ENCODE data around the gene PIERCE2.
A peak's percentile ranks its signal among the peaks of the same experiment; 100 is the strongest.
"Not testable (repeated sequence)": the region's sequence is repeated elsewhere in the genome, so short reads cannot be mapped to it uniquely, and the experiment has no call there.

The PIERCE2 gene

GRCh38 chr15:55420171-55420866 is 12.0 kb downstream of the PIERCE2 start:
- Histone ChIP-seq H3K36me3 (ENCODE audit: control insufficient read depth in 4 of 4, insufficient read depth in 4 of 4, low read length in 3 of 4) (no peaks in the 10 kb centered on the region), H3K27me3 (replicated peaks in 2 of 5; ENCODE audit: control insufficient read depth in 4 of 5, insufficient read depth in 5 of 5, low read length in 4 of 5) (no peaks in the 10 kb centered on the region), H3K4me3 (ENCODE audit: control insufficient read depth in 1 of 7, extremely low read depth in 1 of 7, insufficient read depth in 4 of 7, low read depth in 2 of 7, low read length in 6 of 7) (no peak overlapping the region), H3K4me1 (ENCODE audit: control extremely low read depth in 1 of 4, control insufficient read depth in 4 of 4, insufficient read depth in 4 of 4, low read length in 3 of 4) (no peaks in the 10 kb centered on the region), H3K9me3 (ENCODE audit: control extremely low read depth in 1 of 5, control insufficient read depth in 4 of 5, insufficient read depth in 2 of 5, low read depth in 1 of 5, low read length in 4 of 5) (no peaks in the 10 kb centered on the region), H3K27ac (ENCODE audit: insufficient read depth in 1 of 2, low read depth in 1 of 2, low read length in 2 of 2, poor library complexity in 1 of 2, severe bottlenecking in 2 of 2) (no peak overlapping the region)
- ChIA-PET POLR2A (no interaction called here), CTCF (interaction anchor here (0.6 kb wide), 1 partner anchor 10 kb away, joined by 3 read pairs; no protein-coding TSS in a partner anchor)
- peak in 1 of 3 donors; percentile 8 for DNase-seq

GRCh38 chr15:55422089-55422488 is 13.8 kb downstream of the PIERCE2 start:
- Histone ChIP-seq H3K4me3 (ENCODE audit: control insufficient read depth in 1 of 7, extremely low read depth in 1 of 7, insufficient read depth in 4 of 7, low read depth in 2 of 7, low read length in 6 of 7) (no peak overlapping the region), H3K4me1 (ENCODE audit: control extremely low read depth in 1 of 4, control insufficient read depth in 4 of 4, insufficient read depth in 4 of 4, low read length in 3 of 4) (no peaks in the 10 kb centered on the region), H3K9me3 (ENCODE audit: control extremely low read depth in 1 of 5, control insufficient read depth in 4 of 5, insufficient read depth in 2 of 5, low read depth in 1 of 5, low read length in 4 of 5) (no peaks in the 10 kb centered on the region), H3K27me3 (replicated peaks in 2 of 5; ENCODE audit: control insufficient read depth in 4 of 5, insufficient read depth in 5 of 5, low read length in 4 of 5) (no peaks in the 10 kb centered on the region), H3K27ac (ENCODE audit: insufficient read depth in 1 of 2, low read depth in 1 of 2, low read length in 2 of 2, poor library complexity in 1 of 2, severe bottlenecking in 2 of 2) (no peak overlapping the region), H3K36me3 (ENCODE audit: control insufficient read depth in 4 of 4, insufficient read depth in 4 of 4, low read length in 3 of 4) (no peaks in the 10 kb centered on the region)
- CTCF ChIA-PET = interaction anchor here (1.0 to 1.3 kb wide), 2 partner anchors 14 to 17 kb away, joined by 3 to 4 read pairs; partner anchors contain the start of genes CCPG1 and PIERCE2
- 0% methylated on average over 1 of the region's 1 CpG for WGBS (ENCODE audit: insufficient coverage)
- POLR2A ChIA-PET = no interaction called here
- DNase-seq = no peak

- CTCF ChIA-PET = interaction anchor here (0.6 to 3.3 kb wide), 18 partner anchors 9 to 1459 kb away, joined by 3 to 27 read pairs (median 4); partner anchors contain the start of genes CCPG1, PIERCE2, PIGB and PIGBOS1
- POLR2A ChIA-PET = no interaction called here
- Histone ChIP-seq H3K4me1 (ENCODE audit: control extremely low read depth in 1 of 4, control insufficient read depth in 4 of 4, insufficient read depth in 4 of 4, low read length in 3 of 4) (no peaks in the 10 kb centered on the region), H3K27me3 (replicated peaks in 2 of 5; ENCODE audit: control insufficient read depth in 4 of 5, insufficient read depth in 5 of 5, low read length in 4 of 5) (no peaks in the 10 kb centered on the region), H3K36me3 (ENCODE audit: control insufficient read depth in 4 of 4, insufficient read depth in 4 of 4, low read length in 3 of 4) (no peaks in the 10 kb centered on the region), H3K4me3 (ENCODE audit: control insufficient read depth in 1 of 7, extremely low read depth in 1 of 7, insufficient read depth in 4 of 7, low read depth in 2 of 7, low read length in 6 of 7) (no peak overlapping the region), H3K9me3 (ENCODE audit: control extremely low read depth in 1 of 5, control insufficient read depth in 4 of 5, insufficient read depth in 2 of 5, low read depth in 1 of 5, low read length in 4 of 5) (no peaks in the 10 kb centered on the region), H3K27ac (ENCODE audit: insufficient read depth in 1 of 2, low read depth in 1 of 2, low read length in 2 of 2, poor library complexity in 1 of 2, severe bottlenecking in 2 of 2) (no peak overlapping the region)
- peak; percentile 56 to 71 (median 62) for DNase-seq
- WGBS (ENCODE audit: insufficient coverage) = 0% methylated on average over 2 of the region's 6 CpGs
Observed at GRCh38 chr15:55434989-55435825, 26.9 kb downstream of the PIERCE2 start.

GRCh38 chr15:55443141-55443540 is 34.8 kb downstream of the PIERCE2 start:
- H3K27me3 ChIP-seq (replicated peaks in 2 of 5; ENCODE audit: control insufficient read depth in 4 of 5, insufficient read depth in 5 of 5, low read length in 4 of 5); CTCF ChIA-PET; H3K27ac ChIP-seq (ENCODE audit: insufficient read depth in 1 of 2, low read depth in 1 of 2, low read length in 2 of 2, poor library complexity in 1 of 2, severe bottlenecking in 2 of 2); H3K9me3 ChIP-seq (ENCODE audit: control extremely low read depth in 1 of 5, control insufficient read depth in 4 of 5, insufficient read depth in 2 of 5, low read depth in 1 of 5, low read length in 4 of 5); H3K4me1 ChIP-seq (ENCODE audit: control extremely low read depth in 1 of 4, control insufficient read depth in 4 of 4, insufficient read depth in 4 of 4, low read length in 3 of 4); DNase-seq; H3K36me3 ChIP-seq (ENCODE audit: control insufficient read depth in 4 of 4, insufficient read depth in 4 of 4, low read length in 3 of 4); POLR2A ChIA-PET; H3K4me3 ChIP-seq (ENCODE audit: control insufficient read depth in 1 of 7, extremely low read depth in 1 of 7, insufficient read depth in 4 of 7, low read depth in 2 of 7, low read length in 6 of 7): not testable (repeated sequence)
- 78% methylated on average over 6 of the region's 15 CpGs for WGBS (ENCODE audit: insufficient coverage)

GRCh38 chr15:55445936-55446335 is 37.6 kb downstream of the PIERCE2 start:
- CTCF ChIA-PET, POLR2A ChIA-PET: not testable (repeated sequence)
- WGBS (ENCODE audit: insufficient coverage) = 91% methylated on average over 15 of the region's 27 CpGs

GRCh38 chr15:55446379-55447029 is 38.2 kb downstream of the PIERCE2 start:
- H3K27ac ChIP-seq (ENCODE audit: insufficient read depth in 1 of 2, low read depth in 1 of 2, low read length in 2 of 2, poor library complexity in 1 of 2, severe bottlenecking in 2 of 2); DNase-seq; CTCF ChIA-PET; H3K4me3 ChIP-seq (ENCODE audit: control insufficient read depth in 1 of 7, extremely low read depth in 1 of 7, insufficient read depth in 4 of 7, low read depth in 2 of 7, low read length in 6 of 7); POLR2A ChIA-PET; H3K4me1 ChIP-seq (ENCODE audit: control extremely low read depth in 1 of 4, control insufficient read depth in 4 of 4, insufficient read depth in 4 of 4, low read length in 3 of 4); H3K9me3 ChIP-seq (ENCODE audit: control extremely low read depth in 1 of 5, control insufficient read depth in 4 of 5, insufficient read depth in 2 of 5, low read depth in 1 of 5, low read length in 4 of 5); H3K36me3 ChIP-seq (ENCODE audit: control insufficient read depth in 4 of 4, insufficient read depth in 4 of 4, low read length in 3 of 4); H3K27me3 ChIP-seq (replicated peaks in 2 of 5; ENCODE audit: control insufficient read depth in 4 of 5, insufficient read depth in 5 of 5, low read length in 4 of 5): not testable (repeated sequence)
- 95% methylated on average over 28 of the region's 41 CpGs for WGBS (ENCODE audit: insufficient coverage)

More at GRCh38 chr15:55445936-55446335, 37.6 kb downstream of the PIERCE2 start:
- not testable (repeated sequence) for H3K36me3 ChIP-seq (ENCODE audit: control insufficient read depth in 4 of 4, insufficient read depth in 4 of 4, low read length in 3 of 4); H3K9me3 ChIP-seq (ENCODE audit: control extremely low read depth in 1 of 5, control insufficient read depth in 4 of 5, insufficient read depth in 2 of 5, low read depth in 1 of 5, low read length in 4 of 5); DNase-seq; H3K4me1 ChIP-seq (ENCODE audit: control extremely low read depth in 1 of 4, control insufficient read depth in 4 of 4, insufficient read depth in 4 of 4, low read length in 3 of 4); H3K27ac ChIP-seq (ENCODE audit: insufficient read depth in 1 of 2, low read depth in 1 of 2, low read length in 2 of 2, poor library complexity in 1 of 2, severe bottlenecking in 2 of 2); H3K27me3 ChIP-seq (replicated peaks in 2 of 5; ENCODE audit: control insufficient read depth in 4 of 5, insufficient read depth in 5 of 5, low read length in 4 of 5); H3K4me3 ChIP-seq (ENCODE audit: control insufficient read depth in 1 of 7, extremely low read depth in 1 of 7, insufficient read depth in 4 of 7, low read depth in 2 of 7, low read length in 6 of 7)

GRCh38 chr15:55447030-55447394 is 38.7 kb downstream of the PIERCE2 start:
- 88% methylated on average over 4 of the region's 19 CpGs for WGBS (ENCODE audit: insufficient coverage)
- H3K27ac ChIP-seq (ENCODE audit: insufficient read depth in 1 of 2, low read depth in 1 of 2, low read length in 2 of 2, poor library complexity in 1 of 2, severe bottlenecking in 2 of 2); H3K4me3 ChIP-seq (ENCODE audit: control insufficient read depth in 1 of 7, extremely low read depth in 1 of 7, insufficient read depth in 4 of 7, low read depth in 2 of 7, low read length in 6 of 7); H3K9me3 ChIP-seq (ENCODE audit: control extremely low read depth in 1 of 5, control insufficient read depth in 4 of 5, insufficient read depth in 2 of 5, low read depth in 1 of 5, low read length in 4 of 5); H3K4me1 ChIP-seq (ENCODE audit: control extremely low read depth in 1 of 4, control insufficient read depth in 4 of 4, insufficient read depth in 4 of 4, low read length in 3 of 4); H3K27me3 ChIP-seq (replicated peaks in 2 of 5; ENCODE audit: control insufficient read depth in 4 of 5, insufficient read depth in 5 of 5, low read length in 4 of 5); CTCF ChIA-PET; POLR2A ChIA-PET; DNase-seq; H3K36me3 ChIP-seq (ENCODE audit: control insufficient read depth in 4 of 4, insufficient read depth in 4 of 4, low read length in 3 of 4): not testable (repeated sequence)
